NCI-H2081 treated with DMSO at 0.1 percent for 48 hours (cell line): ENCODE results near the gene SAMMSON.

Experiments
- DNase-seq: peaks from one replicate; lab custom pipeline; 2025; lab: John Stamatoyannopoulos, UW

SAMMSON gene

GRCh38 chr3:70011582-70011981 lies 12.0 kb downstream of the SAMMSON start:
- DNase-seq = no peak

- DNase-seq = no peak
Measured at GRCh38 chr3:70020906-70021660, 21.6 kb downstream of the SAMMSON start.

DNA sequence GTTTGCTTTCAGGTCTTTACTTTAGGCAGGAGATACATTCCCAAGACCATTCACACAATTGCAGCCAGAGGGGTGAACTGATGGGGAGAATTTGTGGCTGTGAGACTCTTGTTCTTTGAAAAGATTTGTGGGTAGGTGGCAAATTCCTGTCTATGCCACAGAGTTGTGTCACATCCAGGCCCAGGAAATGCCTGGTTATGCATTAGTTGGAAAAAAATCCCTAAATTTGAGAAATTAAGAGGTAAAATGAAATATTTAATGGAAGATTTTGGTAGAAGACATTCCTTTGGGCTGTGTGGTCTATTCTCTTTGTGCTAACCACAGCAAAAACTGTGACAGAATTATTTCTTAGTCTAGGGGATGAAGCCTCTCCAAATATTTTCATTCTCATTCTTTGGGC lies 28.8 kb downstream of the SAMMSON start:
- no peak for DNase-seq

DNA sequence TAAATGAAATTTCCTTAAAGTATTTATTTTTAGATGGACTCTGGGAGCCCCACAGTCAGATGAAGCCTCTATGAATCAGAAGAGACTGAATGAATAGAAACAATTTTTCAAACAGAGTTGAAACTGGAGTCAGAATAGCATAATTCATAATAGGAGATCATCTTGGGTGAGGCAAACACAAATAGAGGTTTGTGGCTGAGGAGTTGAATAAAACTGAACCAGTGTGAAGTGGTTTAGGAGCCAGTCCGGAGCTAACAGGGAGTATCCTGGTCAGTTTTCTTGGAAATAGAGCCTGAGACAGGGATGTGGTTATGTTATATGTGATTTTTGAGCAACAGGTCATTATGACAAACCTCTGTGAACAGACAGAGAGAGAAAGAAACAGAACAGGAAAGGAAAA lies 39.2 kb downstream of the SAMMSON start:
- DNase-seq = no peak

- no peak for DNase-seq
Measured at GRCh38 chr3:70040386-70040785, 40.9 kb downstream of the SAMMSON start.

- no peak for DNase-seq
Measured at GRCh38 chr3:70042641-70043040, 43.1 kb downstream of the SAMMSON start.

- no peak for DNase-seq
Measured at GRCh38 chr3:70049761-70050160, 50.2 kb downstream of the SAMMSON start.

- no peak for DNase-seq
Measured at GRCh38 chr3:70053293-70053692, 53.8 kb downstream of the SAMMSON start.

DNA sequence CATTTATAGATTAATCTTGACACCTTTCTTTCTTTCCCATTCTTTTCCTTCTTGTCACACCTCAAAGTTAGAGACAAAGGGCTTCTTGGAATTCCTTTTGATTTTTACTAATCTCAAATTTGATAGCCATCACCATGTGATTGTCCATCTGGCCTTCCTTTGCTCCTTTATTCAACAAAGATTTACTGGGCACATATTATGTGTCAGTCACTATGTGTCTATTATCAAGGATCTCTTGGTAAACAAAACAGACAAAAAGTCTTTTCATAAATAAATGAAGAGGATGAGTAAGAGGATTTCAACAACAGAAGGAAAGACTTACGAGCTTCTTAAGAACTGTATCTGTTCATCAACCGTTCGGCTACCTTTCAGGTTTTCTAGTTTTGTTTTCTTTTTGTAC lies 56.5 kb downstream of the SAMMSON start:
- no peak for DNase-seq

DNA sequence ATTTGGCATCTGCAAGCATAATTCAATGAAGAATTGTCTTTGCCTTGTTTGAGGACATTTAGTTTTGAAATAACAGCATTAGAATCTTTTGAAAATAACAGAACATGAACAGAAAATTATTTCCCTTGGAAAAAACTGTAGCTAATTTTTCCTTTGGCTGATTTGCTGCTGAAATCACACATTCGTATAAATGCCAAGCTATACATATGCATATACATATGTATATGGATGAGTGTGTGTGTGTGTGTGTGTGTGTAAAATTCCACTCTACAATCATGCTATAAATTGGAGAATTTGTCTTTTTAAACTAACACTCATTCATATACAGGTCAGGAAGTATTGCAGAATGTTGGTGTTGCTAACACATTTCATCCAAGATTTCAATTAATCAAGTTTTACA lies 57.9 kb downstream of the SAMMSON start:
- DNase-seq = no peak

DNA sequence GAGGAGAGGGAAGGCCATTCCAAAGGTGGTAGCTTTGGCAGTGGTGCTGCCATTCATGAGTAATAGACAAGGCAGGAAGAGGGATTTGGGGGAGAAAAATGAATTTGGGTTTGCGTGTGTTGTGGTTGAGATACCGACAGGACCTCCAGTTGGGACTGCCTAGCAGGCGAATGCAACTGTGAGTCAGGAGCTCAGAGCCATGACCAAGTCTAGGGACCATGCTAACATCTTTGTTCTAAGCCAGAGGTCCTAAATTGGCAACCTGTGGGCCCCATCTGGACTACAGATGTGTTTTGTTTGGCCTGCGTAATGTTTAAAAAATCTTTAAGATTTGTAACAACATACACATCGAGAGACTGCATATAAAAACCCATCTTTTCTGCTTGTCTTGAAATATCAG lies 61.6 kb downstream of the SAMMSON start:
- no peak for DNase-seq

DNA sequence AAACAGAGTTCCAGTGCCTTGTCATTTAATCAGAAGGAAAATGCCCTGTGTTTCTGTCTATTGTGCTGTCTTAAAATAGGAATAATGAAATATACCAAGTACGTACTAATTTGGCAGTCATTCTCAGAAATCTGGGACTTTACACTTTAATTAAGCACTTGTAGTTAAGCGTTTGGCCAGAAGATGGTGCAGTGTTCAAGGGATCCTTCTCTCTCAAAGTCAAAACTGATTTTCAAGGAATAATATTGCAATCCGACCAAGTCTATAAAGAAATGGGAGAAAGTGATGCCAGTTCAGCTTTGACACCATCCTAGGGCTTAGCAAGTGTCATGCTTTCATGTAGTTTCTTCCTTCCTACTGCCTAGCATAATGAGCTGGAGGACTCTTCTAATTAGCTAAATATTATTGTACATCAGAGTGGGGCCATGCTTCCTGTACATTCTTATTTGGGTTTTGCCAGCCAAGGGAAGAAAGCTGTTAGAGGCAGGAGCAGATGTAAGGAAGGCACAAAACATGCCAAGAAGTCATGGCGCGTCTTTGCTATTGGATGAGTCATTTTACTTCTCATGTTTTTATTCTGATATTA lies 64.8 kb downstream of the SAMMSON start:
- DNase-seq = no peak

- DNase-seq = no peak
Measured at GRCh38 chr3:70065696-70066253, 66.2 kb downstream of the SAMMSON start.

GRCh38 chr3:70067860-70068521 lies 68.5 kb downstream of the SAMMSON start:
- no peak for DNase-seq

DNA sequence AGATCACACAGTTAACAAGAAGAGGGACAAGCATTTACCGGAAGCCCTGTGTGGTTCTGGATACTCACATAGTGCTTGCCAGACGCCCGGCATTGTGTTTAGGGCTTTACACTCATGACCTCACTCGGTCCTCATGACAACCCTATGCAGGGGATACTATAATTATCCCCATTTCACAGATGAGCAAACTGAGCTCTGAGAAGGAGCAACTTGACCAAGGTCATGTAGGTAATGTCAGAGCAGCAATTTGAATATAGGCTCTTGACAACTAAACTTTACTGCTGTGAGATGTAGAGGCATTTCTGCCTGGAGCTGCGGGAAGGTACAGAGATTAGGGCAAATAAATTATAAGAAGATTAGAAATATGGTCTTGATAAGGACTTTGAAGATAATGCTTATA lies 70.0 kb downstream of the SAMMSON start:
- no peak for DNase-seq

DNA sequence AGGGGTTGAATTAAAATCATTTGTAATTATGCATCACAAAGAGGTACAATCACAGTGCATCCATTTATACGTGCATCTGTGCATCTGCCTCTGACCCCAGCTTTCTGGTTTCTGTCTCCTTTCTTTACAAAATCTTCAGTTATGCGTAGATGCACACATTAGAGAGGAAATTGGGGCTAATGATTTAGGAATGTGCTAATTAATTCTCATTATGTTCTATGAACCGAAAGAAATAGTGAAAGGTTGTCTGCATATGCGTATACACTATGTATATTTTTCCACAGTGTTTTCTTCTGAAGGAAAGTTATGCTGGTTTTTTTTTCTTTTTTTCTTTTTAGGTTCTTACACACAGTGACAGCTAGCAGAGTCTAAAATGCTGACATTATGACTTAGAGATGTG lies 71.6 kb downstream of the SAMMSON start:
- DNase-seq = no peak

DNA sequence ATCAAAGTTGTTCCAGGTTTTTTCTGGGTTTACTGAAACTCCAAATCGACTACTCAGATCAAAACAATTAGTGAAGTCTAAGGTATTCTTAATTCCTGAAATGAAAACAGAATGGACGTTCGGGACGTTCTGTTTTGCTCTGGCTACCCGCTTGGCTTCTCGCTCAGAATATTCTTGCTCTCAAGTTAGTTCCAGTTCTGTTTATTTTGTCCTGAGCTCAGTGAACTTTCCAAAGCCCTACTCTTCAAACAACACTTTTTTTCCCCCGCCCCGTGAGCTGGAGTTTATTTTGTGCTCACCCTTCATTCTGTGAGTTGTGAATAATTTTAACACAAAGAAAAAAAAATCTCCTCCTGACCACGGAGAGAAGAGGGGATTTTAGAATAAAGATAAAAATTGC lies 72.6 kb downstream of the SAMMSON start:
- DNase-seq = no peak

DNA sequence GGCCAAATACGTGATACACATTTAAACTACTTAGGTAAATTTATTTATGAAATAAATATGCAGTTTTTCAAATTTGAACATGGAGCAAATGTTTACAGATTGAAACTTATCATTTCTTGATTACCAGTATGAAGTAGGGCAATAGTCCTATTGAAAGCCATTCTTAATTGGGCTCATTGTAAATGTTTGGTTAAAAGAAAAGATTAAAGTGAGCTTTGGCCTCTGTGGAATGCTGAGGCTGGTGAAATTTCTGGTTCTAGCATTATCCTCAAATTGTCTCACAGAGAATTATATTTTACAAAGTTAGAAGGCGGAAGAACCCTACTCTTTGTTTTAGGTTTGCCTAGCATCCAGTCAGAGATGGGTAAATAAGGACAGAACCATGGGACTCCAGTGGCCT lies 73.2 kb downstream of the SAMMSON start:
- DNase-seq = no peak

DNA sequence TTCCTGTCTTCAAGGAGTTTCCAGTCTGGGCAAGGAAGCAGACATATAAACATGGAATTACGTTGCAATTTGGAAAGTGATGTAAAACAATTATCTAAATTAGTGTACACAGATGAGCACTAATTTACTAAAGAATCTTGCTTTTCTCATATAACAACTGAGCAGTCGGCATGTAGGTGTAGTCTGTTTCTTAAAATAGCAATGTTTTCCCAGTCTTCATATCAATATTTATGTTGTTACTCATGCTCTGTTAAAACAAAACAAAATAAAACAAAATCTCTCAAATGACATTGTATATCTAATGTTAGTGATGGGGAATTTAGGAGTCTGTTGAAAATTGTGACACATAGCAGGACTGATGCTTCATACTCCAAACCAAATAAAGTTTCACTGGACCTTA lies 75.6 kb downstream of the SAMMSON start:
- no peak for DNase-seq

- no peak for DNase-seq
Measured at GRCh38 chr3:70076396-70076795, 76.9 kb downstream of the SAMMSON start.

GRCh38 chr3:70078778-70079177 lies 79.2 kb downstream of the SAMMSON start:
- DNase-seq = no peak

DNA sequence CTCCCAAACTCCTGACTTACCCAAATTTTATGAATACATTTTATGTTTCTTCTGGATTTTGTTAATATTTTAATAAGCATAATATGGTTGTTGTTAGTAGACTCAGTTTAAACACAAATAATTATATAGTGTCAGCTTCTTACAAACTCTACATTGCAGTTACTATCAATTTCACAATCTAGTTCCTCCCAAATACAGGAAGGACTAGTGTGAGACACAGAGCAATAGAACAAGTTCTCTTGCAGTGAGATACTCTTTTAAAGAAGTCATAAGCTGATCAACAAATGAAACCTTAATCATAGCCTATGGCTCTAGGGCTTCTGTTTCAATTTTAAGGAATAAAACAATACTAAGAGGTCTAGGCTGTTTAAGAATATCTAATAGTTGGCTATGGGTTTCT lies 86.1 kb downstream of the SAMMSON start:
- no peak for DNase-seq

GRCh38 chr3:70086336-70086735 lies 86.8 kb downstream of the SAMMSON start:
- DNase-seq = no peak
